ENCODE data around the gene MYLK.
"Not testable (repeated sequence)": the region's sequence is repeated elsewhere in the genome, so short reads cannot be mapped to it uniquely, and the experiment has no call there.

Gene MYLK

GRCh38 chr3:123719061-123719756 lies 164.9 kb downstream of the MYLK start:
- peak; percentile 14 for DNase-seq

GRCh38 chr3:123718108-123718507 lies 166.0 kb downstream of the MYLK start:
- no peak for DNase-seq

GRCh38 chr3:123717451-123717850 lies 166.7 kb downstream of the MYLK start:
- DNase-seq = not testable (repeated sequence)

- DNase-seq = no peak
Observed at GRCh38 chr3:123716411-123716810, 167.7 kb downstream of the MYLK start.

- no peak for DNase-seq
Observed at GRCh38 chr3:123713211-123713610, 170.9 kb downstream of the MYLK start.

GRCh38 chr3:123712077-123712860 lies 171.9 kb downstream of the MYLK start:
- DNase-seq = no peak

- DNase-seq = no peak
Observed at GRCh38 chr3:123711356-123711755, 172.8 kb downstream of the MYLK start.

- no peak for DNase-seq
Observed at GRCh38 chr3:123708531-123708930, 175.6 kb downstream of the MYLK start.

- DNase-seq = not testable (repeated sequence)
Observed at GRCh38 chr3:123707641-123708040, 176.5 kb downstream of the MYLK start.

GRCh38 chr3:123706871-123707270 lies 177.3 kb downstream of the MYLK start:
- no peak for DNase-seq

GRCh38 chr3:123705488-123706285 lies 178.4 kb downstream of the MYLK start:
- no peak for DNase-seq

GRCh38 chr3:123703663-123704062 lies 180.5 kb downstream of the MYLK start:
- not testable (repeated sequence) for DNase-seq

GRCh38 chr3:123702720-123703119 lies 181.4 kb downstream of the MYLK start:
- no peak for DNase-seq

- peak; percentile 4 for DNase-seq
Observed at GRCh38 chr3:123702057-123702456, 182.1 kb downstream of the MYLK start.

GRCh38 chr3:123700791-123701722 lies 183.1 kb downstream of the MYLK start:
- no peak for DNase-seq

- no peak for DNase-seq
Observed at GRCh38 chr3:123698813-123699212, 185.3 kb downstream of the MYLK start.

- DNase-seq = no peak
Observed at GRCh38 chr3:123696808-123697207, 187.3 kb downstream of the MYLK start.

GRCh38 chr3:123695731-123696640 lies 188.1 kb downstream of the MYLK start:
- DNase-seq = no peak

GRCh38 chr3:123695152-123695551 lies 189.0 kb downstream of the MYLK start:
- no peak for DNase-seq

- no peak for DNase-seq
Observed at GRCh38 chr3:123694366-123695087, 189.6 kb downstream of the MYLK start.

Measured in NCI-H510A (cell line).